ENCODE data around the gene ANTKMT.

DNA sequence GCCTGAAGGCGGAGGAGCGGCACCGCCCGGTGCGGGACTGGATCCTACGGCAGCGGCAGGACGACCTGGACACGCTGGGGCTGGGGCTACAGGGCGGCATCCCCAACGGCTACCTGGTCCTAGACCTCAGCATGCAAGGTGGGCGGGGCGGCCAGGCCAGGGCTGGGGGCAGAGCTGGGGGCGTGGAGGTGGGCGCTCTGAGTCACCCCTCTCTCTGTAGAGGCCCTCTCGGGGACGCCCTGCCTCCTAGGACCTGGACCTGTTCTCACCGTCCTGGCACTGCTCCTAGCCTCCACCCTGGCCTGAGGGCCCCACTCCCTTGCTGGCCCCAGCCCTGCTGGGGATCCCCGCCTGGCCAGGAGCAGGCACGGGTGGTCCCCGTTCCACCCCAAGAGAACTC, 47.5 kb downstream of the ANTKMT start:
- TF ChIP-seq POLR2A (IDR thresholded peaks at IDR 0.05) = no peak
- TF ChIP-seq, protein P1, sequence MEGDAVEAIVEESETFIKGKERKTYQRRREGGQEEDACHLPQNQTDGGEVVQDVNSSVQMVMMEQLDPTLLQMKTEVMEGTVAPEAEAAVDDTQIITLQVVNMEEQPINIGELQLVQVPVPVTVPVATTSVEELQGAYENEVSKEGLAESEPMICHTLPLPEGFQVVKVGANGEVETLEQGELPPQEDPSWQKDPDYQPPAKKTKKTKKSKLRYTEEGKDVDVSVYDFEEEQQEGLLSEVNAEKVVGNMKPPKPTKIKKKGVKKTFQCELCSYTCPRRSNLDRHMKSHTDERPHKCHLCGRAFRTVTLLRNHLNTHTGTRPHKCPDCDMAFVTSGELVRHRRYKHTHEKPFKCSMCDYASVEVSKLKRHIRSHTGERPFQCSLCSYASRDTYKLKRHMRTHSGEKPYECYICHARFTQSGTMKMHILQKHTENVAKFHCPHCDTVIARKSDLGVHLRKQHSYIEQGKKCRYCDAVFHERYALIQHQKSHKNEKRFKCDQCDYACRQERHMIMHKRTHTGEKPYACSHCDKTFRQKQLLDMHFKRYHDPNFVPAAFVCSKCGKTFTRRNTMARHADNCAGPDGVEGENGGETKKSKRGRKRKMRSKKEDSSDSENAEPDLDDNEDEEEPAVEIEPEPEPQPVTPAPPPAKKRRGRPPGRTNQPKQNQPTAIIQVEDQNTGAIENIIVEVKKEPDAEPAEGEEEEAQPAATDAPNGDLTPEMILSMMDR (IDR thresholded peaks at IDR 0.05) = no peak
